Kidney tubule cell (primary cell): ENCODE results near the gene VPS29.
A peak's percentile ranks its signal among the peaks of the same experiment; 100 is the strongest.

ENCODE experiments used
- DNase-seq: peaks from one replicate; pipeline ENCODE4 v3.0.0-alpha.2; 2018; ENCODE audit warnings: low spot score

The VPS29 gene

DNA sequence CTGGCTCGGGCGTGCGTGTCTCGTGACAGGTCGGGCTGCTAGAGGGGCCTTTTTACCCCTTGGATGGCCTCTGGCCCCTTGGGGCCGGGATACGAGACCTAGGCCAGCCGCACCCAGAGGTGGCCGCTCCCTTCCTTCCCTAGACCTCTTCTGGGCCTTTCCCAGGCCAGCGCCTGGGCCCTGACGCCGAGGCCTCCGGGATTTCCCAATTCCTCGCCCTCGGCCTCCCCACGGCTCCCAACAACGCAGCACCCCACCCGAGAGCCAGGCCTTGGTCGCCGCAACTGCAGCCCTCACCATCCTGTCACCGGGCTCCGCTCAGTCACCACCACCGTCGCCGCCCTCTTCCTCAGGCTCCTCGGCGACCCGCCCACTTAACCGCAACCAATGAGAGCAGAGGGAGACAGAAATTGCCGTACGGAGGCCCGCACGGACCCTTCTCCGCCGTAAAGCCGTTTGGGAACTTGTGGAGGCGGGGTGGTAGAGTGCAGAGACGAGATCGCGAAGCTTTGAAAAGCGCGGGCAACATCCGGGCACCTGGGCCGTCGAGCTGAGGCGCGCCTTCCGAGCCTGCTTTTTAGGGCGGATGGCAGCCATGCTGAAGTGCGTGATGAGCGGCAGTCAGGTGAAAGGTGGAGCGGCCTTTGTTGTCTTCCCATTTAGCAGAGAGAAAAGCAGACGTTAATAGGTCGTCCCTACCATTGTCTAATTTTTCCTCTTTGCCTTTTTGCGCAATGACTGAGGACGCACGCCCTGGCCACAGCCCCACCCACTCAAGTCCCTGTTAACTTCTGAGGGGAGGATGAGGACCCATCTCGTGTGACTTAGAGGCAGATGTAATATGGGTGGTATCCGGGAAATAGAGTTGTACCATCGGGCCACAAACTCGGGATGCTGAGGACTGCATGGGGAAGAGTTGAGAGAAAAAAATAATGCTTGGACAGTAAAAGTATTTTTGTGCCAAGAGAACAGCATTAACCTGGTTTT, at the start of gene VPS29, which contains the start of gene RAD9B:
TSS of gene VPS29 (minus strand) at position 360 of the 987 bp plus-strand sequence. CDS start at position 300, 60 bp downstream.
TSS of gene RAD9B (plus strand) at position 580 of the 987 bp plus-strand sequence. CDS start at position 587, 7 bp downstream.
- DNase-seq, result peak; percentile 99

DNA sequence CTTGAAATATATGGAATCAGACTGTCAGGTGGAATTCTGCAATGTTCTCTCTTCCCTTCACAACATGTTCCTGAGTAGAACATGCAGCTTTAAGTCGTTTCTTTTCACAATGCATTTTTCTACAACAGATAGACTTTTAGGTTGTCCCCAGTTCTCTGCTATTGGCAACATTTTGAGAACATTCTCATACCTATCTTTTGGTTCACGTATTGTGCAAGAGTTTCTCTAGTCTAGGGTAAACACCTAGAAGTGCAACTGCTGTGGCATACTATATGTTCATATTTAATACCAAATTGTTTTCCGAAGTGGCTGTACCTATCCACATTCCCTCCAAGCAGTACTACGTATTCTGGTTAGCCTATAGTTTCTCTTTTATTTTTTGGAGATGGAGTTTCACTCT, 49.1 kb upstream of the VPS29 start:
- no peak for DNase-seq

DNA sequence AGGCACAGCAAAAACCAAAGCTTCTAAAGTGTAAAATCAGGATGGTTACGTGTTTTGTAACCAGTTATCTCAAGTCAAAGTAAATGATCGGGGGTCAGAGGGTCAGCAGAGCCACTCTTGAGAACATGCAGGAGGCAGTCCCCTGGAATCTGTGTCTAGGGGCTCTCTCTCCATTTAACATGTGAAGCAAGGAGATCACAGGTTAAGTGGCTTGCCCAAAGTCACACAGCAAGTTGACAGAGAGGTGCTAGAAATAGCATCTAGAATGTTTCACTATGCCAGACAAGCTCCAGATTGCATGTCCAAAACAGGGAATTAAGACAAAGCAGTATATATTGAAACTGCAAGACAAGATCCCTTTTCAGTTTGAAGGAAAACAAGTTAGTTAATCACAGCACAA, 47.8 kb upstream of the VPS29 start:
- DNase-seq, result no peak

DNA sequence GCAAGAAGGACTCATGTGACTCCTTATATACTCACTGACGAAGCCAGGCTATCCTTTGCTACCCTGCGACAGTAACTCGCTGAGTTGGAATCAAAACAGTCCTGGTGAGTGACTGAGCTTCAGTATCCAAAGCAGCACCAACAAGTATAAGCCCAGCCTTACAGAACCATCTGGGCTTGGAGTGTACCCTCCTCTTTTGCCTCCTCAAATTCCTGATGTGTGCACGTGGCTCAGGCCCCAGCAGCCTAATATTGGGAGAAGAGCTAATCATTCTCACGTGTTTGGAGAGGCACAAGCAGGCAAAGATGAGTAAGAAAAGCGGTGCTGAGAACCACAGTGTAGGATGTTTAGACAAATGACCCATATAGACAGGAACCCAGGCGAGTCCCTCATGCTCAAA, 46.8 kb upstream of the VPS29 start:
- DNase-seq, result no peak

DNA sequence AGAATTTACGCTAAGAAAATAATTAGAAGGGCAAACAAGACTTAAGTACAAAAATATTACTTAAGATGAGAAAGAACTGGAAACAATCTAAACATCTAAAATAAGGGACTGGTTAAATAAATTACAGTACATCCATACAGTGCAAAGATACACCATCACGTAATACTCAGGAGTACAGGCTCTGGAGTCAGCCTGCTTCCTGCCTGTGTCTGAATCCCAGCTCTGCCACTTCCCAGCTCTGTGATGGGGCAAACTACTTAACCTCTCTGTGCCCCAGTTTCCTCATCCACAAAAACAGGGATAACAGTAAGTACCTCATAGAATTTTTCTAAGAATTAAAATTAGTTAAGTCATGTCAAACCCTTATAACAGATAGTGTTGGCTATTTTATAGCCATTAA, 45.2 kb upstream of the VPS29 start:
- no peak for DNase-seq

DNA sequence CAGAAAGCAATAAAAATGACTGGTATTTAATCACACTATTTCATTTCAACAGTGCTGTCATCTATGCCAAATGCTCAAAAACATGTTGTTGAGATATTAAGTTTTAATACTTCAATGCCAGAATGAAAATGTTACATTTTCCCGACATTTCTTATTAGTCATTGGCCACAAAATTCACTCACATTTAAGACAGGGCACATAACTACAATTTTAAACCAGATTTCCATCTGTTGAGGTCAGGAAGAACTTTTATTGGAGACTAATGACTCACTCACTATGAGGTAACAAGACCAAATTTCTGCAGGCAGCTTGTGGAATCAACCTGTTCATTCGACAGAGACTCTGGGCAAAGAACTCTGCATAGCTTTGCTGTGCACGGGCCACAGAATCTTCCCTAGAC, 44.4 kb upstream of the VPS29 start:
- peak; percentile 75 for DNase-seq

DNA sequence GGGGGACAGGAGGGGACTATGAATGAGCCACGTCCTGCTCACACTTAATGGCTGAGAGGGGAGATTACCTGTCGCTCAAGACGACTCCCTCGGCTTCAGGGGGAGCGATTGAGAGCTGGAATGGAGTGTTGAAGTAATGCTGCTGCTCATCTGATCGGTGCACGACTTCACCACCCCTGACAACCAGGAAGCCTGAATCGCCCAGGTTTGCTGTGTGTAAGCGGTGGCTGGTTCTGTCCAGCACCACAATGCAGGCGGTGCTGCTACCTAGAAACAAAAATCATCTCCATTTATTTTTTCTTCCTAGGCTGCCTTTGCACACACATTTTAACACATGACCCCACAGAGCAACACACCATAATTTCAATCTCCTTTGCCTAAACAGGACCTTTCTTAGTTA, 43.9 kb upstream of the VPS29 start:
- DNase-seq, result no peak

DNA sequence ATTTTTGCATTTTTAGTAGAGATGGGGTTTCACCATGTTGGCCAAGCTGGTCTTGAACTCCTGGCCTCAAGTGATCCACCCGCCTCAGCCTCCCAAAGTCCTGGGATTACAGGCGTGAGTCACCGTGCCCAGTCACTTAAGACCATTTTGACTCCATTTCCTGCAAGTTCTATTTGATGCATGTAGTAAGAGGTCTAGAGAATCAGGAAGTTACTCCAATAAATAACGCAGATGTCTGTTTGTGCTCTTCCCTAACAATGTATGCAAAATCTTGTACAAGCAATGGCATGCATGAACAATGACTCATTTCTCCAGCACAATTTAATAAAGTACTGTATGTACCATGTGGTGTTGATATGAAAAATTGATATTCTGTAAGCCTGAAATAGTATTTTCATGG, 43.3 kb upstream of the VPS29 start:
- peak; percentile 86 for DNase-seq

DNA sequence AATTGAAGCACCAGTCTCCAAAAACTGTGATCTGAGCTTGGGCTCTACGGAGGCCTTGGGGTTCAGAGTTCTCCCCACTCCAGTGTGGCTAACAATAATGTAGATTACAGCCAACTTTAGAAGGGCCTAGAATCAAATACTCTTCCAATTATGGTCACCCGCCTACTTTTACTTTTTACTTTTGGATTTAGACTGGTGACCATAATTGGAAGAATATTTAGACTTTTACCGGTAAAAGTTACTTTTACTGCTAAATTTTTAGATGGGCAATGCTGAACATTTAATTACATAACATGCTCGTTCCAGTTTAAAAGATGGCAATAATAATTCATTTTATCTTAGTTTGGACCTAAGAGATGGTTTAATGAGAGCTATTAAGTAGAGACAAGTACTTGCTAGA, 42.1 kb upstream of the VPS29 start:
- DNase-seq, result no peak

DNA sequence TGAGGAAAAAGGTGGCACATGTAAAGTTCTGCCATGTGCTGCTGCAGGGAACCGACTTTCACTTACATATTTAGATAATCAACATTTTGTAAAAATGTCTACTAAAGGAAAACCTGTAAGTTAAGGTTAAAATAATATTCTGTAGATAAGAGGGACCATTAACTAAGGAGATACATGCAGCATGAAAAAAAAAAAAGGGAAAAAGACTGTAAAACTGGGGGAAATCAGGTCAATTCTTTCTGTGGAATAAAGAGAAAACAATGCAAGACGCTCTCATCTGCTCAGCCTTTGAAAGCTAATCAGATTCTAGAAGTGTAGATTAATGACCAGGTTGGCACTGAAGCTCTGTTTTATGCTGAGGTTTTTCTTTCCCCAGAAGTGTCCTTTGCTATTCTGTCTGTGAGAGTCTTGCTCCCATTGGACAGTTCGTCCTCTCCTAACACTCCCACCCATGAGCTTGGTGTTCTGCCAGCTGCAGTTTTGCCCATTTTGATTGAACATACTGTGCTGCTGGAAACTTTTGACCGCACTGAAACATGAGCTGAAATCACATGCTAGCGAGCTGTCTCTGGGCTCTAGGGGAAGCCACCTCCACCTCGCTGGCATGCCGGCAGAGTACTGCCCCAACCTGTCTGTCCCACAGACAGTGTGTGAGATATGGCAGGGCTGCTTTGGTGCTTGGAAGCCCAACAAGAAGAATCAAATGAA, 41.5 kb upstream of the VPS29 start:
- DNase-seq, result peak; percentile 73

DNA sequence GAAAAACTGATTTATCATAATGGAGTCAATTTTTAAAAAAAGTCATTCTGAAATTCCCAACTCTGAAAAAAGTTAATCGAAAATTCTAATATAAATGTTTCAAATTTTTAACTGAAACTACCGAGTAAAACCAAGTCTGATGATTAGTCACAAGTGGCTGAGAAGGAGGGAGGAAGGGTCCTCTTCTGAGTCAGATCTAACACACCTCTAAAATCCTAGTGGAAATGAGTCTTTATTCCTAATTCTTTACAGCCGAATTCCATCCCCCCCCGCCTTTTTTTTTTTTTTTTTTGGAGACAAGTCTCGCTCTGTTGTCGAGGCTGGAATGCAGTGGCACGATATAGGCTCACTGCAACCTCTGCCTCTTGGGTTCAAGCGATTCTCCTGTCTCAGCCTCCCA, 38.1 kb upstream of the VPS29 start:
- no peak for DNase-seq

DNA sequence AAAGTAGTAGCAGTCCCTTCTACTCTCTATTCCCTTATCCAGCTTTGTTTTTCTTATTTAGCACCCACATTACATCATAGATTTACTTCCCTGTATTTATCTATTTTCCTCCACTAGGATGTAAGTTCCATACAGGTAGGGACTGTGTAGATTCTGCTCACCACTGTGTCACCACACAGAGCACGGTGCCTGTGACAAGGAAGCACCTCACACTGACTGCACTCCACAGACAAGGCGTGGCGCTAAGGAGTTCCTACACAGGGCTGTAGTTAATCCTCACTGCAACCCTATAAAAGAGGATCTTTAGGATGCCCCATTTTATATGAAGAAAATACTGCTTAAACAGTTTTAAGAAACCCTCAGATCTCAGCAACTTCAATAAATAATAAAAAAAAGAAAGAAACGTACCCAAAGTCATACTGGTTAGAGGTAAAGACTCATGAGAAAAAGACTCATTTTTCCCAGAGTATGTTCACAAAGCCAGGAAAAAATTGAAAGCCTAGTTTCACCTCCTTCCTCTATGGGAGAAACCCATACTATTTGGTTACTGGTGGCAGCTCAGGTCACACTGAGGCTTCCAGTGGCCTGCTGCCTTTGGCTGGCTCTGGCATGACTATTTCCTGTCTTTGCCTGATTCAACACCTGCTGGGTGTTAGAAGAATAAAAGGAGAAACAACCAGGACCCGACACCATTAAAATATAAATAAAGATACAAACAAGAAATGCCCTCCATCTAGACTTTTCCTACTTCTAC, 37.1 kb upstream of the VPS29 start:
- DNase-seq, result no peak

DNA sequence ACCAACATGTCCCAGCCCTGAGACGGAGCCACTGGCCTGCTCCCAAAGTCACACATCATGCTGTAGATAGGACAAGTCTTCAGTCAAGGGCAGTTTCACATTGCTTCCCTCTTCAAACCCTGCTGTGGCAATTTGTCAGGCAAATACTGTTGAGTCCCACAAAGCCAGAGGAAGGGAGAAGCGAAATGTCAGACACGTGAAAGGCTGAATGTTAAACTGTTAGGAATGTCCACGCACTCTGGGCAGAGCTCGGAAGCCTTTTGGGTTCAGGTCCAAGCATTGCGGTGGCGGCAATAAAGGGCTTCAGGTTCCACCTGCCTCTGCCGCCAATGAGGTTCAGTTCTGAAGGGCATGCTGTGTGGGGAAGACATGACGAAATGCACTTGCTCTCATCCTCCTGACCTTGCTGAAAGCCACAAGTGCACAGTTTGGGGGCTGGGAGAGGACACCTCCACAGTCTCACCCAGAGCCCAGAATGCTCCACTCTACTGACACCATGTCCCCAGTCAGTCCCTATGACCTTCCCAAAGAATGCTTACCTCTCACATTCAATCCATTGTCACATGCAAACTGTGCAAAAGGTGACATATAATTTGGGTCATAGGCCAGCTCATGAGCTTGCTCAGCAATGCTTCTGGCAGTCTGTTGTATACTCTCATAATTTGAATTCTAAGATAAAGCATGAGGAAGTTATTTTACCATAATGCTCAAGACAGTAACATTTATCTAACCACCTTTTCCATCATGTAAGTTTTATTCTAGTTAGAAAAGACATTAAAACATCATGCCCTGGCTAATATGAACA, 35.9 kb upstream of the VPS29 start:
- DNase-seq, result peak; percentile 93

DNA sequence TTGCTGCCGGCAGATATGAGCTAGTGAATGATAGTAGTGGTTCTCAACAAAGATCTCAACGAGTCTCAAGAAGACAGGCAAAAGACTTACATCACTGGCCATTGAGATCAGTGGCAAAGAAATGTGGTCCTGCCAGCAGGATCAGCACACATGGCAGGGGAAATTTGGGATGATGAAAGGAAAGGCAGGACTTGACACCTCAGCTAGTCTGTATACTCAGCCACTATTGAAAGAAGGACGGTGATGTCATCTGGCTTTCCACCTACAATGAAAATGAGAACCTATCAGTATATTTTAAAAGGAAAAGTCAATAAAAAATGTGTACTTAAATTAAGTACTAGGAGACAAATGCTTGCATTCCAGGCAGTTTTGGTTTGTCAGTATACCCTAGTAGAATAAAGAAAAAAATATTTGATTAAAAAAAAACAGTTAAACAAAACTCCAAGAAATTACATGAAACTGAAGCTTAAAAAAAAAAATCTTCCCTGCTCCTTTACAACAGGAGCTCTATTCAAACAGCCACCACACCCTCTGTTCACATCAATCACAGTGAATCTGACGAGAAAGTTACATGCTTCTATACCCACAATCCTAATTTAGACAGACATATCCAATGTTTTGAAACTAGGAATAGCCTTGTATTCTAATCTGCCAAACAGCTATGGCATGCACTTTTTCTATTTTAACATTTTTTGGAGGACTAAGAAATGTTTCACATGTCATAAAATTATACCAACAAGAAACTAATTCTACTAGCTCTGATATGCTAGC, 35.1 kb upstream of the VPS29 start:
- DNase-seq, result no peak

DNA sequence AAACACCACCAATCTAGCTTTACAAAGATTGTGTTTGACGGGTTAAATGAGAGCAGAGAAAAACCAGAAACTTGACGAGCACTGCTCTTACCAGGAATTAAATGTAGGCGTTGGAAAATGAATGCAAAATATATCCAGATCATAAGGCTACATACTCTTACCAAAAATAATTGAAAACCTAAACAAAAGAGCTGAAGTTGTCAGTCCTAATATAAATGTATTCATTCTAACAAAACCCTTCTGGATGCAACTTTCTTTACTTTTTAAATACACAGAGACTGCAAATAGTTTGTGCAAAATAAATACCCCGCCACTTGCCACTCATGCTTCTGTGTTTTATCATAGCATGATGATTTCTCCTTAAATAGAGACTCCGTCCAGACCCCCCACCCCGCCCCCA, 32.9 kb upstream of the VPS29 start:
- no peak for DNase-seq

DNA sequence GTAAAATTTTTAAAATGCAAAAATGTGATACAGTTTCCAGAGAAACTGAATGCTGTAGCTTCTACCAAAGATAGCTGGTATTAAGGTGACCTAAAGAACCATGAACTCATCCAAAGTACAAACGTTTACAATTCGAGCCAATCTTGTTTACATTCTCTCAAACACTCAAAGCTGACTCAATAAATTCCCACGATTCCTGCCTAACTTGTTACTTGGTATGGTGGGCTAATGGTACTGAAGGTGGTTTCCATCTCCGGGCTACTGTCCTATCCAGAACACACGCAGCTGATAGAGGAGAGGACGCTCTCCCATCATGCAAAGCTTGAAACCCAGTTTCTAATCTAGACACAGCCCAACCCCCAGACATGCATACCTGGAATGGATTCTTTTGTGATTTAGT, 31.7 kb upstream of the VPS29 start:
- DNase-seq, result no peak

DNA sequence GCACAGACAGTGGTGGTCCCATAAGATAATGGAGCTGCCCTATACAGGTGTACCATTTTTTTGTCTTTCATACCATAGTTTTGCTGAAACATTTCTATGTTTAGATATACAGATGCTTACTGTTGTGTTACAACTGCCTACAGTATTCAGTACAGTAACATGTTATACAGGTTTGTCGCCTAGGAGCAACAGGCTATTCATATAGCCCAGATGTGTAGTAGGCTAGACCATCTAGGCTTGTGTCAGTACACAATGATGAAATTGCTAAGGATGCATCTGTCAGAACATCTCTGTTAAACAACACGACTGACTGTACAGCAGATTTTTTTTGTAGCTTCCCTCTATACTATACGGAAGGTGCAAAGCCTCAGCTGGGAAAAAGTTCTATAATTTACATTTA, 30.7 kb upstream of the VPS29 start:
- no peak for DNase-seq

DNA sequence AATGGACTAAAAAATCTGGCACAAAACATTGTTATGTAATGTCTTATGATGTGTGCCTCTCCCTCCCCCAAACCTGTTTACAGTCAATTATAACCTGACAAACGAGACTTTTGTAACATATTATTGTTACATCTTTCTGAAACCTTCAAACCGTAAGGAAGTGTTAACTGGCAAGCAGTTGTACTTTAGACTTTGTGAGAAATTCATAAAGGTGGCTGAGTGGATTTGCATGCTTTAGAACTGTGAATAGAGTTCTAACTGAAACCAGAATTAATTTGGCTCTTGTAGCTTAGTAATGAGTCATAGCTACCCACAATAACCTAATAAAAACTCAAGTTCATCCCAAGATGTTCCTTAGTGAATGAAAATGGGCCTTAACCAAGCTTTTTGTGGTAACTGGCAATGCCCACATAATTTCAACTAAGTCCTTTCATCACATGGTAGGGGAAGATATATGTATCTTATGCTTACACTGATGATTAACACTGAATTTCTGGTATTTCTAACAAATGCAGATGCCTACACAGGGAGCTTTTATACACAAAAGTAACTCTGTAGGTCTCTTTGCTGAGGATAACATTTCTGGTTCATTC, 29.9 kb upstream of the VPS29 start:
- no peak for DNase-seq

DNA sequence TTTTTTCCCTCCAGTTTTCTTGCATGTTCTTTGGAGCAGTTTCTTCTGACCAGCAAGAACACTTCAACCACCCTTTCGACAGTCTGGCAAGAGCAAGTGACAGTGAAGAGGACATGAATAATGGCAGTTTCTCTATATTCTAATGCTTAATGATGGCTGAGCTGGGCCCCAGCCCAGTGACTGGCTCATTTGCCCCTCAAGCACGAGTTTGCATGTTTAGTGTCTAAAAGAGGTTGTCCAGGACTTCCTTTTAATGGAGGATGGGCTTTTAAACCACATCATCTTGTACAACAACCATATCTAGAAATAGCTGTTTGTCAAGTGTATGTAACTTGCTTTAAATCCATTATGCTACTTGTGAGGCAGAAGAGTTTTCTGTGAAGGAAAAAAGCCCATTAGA, 28.6 kb upstream of the VPS29 start:
- DNase-seq, result no peak

DNA sequence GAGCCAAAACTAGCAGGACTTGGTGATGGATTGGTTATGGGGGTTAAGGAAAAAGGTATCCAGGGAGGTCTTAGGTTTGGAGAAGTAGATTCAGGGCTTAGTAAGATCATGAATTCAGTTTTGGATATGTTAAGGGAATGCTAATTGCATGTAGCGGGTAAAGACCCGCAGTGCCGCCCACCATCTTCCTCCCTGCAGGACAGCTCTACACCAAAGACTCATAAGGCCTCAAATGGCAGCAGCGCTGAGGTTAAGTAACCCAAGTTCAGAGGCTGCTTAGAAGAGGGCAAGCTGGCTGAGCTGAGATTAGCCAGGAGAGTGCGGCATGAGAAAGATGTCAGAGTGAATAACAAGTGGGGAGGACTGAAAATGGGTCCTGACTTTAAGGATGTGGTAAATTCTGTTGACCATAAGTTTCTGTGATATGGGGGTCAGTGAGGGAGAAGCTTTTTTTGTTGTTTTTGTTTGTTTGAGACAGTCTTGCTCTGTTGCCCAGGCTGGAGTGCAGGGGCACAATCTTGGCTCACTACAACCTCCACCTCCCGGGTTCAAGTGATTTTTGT, 26.4 kb upstream of the VPS29 start:
- no peak for DNase-seq
